GM21723 (cell line): Measurements from ENCODE around the gene MAFG.

Source experiments
- ATAC-seq: cut with Tn5 transposase; IDR thresholded peaks from one replicate; pipeline ENCODE4 v1.9.1; 2021; ENCODE audit warnings: mild to moderate bottlenecking, moderate library complexity; ENCODE audit not compliant: unreplicated experiment

Gene MAFG

DNA sequence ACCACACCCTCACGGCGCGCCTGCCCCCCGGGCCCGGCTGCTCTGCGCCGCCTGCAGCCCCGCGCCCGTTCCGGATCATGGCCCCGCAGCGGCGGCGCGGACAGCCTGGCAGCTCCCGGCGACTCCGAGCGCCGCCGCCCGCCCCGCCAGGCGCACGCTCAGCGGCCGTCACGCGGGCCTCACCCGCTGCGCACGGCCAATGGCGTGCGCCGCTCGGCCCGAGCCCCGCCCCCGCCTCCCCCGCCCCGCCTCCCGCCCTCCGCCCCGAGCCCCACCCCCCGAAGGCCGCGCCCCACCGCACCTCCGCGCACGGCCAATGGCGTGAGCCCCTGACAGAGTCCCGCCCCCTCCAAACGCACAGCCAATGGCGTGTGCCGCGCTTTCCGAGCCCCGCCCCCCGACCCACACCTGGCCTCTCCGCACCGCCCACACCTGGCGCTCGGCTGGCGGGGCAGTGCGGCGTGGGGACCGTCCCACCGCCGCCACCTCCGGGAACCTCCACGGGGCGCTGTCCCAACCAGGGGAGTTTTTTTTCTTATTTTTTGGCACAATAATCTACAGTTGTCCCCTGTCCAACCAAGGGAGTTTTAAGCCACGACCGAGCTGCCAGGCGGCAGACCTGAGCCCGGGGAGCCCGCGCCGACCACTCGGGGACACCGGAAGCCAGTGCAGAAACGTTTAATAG lies 16.1 kb downstream of the MAFG start, which contains the start of gene PCYT2:
Gene PCYT2 (minus strand): TSS at position 123 of the 685 bp plus-strand sequence. CDS start 44 bp downstream, at position 79.
- peak; percentile 63 for ATAC-seq

- ATAC-seq, result peak; percentile 31
Measured at GRCh38 chr17:81910840-81911276, 16.7 kb downstream of the MAFG start.

- ATAC-seq, result no peak
Measured at GRCh38 chr17:81909966-81910839, 17.3 kb downstream of the MAFG start.

GRCh38 chr17:81909231-81909630 lies 18.3 kb downstream of the MAFG start:
- no peak for ATAC-seq

DNA sequence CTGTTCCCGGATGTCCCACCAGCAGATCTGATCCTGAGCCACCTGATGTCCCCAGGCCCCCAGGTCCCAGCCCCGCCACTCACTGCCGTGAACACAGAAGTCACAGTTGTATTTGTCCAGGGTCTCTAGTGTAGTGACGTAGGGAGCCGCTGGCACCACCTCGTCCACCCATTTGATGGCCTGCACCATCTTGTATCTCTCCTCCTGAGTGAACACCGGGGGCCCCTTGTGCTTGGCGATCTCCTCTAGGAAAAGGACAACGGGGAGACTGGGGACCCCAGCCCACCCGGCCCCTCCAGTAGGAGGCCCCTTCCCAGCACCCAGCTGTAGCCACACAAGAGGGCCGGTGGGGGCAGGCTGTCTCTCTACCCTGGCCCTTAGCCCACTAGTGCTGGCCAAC lies 18.7 kb downstream of the MAFG start:
- no peak for ATAC-seq

DNA sequence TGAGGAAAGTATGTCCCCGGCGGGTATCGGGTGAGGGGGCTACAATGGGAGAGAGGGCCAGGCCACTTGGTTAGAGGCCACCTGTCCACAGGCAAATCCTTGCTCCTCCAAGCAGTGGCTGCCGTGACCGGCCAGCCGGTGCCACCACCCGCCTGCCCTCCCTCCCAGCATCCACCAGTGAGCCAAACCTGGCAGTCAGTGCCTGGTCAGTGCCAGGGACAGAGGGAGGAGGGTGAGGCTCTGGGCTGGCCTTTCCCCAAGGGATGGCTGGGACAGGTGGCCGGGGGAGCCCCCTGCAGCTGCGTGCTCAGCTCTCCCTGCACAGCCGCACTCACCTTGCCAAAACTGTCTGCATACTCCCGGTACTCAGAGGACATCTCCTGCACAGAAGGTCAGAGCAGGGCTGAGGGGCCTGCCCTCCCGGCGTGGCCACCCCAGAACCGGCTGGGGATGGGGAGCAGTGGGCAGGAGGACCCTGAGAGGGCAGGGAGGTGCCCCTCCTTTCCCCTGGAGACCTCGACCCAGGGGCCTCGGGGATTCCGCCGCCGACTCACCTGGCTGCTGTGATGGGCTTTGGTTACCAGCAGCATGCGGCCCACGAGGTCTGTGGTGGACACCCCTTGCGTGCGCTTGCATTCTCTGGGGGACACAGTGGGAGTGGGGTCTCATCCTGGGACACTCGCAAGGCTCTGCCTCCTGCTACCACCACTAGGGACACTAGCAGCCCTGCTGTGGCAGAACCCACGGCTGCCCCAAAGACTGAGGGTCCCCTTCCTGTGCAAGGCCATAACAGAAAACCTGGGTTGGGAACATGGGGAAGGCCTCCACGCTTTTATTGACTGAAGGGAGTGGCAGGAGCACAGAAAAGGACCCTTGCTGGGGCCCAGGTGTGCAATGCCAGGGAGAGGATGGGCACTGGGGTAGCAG lies 20.1 kb downstream of the MAFG start:
- ATAC-seq, result no peak

DNA sequence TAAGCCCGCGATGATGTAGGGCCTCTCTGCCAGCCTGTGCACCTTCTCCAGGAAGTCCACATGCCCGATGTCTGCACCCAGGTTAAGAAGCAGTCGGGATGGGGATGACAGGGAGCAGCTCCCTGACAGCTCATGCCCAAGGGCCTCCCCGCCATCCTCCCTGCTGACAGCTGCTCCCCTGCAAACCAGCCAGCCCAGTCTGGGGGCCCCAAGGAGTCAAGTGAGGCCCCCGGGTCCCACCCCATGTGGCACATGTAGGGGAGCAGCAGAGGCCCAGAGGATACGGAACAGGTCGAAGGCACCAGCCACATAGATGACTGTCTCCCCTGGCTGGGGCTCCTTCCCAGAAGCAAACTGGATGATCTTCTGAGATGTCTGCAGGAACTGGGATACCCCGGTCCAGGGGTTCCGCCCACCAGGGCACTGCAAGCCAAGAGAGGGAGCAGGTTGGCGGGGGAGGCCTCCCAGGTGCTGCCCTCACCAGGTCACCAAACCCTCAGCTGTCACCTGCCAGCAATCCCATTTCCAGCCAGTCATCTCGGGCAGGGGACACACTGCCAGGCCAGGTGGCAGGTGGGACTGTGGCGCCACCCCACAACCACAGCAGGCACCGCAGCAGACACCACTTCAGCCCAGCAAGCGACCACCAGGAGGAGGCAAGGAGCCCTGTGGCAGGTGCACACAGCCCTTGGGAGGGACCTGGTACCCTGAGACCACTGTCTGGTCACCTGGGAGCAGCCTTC lies 20.9 kb downstream of the MAFG start:
- no peak for ATAC-seq

- no peak for ATAC-seq
Measured at GRCh38 chr17:81905993-81906392, 21.5 kb downstream of the MAFG start.

DNA sequence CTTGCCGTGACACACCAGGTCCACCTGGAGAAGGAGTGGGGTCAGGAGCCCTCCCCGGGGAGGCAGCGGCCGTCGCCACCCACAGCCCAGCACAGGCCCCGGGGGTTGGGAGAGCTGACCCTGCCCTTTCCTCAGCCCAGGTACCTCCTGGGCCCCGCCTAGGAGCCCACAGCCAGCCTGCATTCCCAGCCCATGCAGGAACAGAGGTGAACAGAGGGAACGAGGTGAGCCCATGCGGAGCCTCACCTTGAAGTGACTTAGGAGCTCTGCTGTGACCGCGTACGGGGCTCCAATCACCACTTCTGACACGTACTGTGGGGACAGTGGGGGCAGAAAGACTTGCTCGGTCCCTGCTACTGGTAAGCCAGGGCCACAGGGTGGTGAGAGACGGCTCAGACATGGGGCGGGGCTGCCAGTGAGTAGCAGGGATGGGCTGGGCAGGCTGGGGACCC lies 22.1 kb downstream of the MAFG start:
- no peak for ATAC-seq

DNA sequence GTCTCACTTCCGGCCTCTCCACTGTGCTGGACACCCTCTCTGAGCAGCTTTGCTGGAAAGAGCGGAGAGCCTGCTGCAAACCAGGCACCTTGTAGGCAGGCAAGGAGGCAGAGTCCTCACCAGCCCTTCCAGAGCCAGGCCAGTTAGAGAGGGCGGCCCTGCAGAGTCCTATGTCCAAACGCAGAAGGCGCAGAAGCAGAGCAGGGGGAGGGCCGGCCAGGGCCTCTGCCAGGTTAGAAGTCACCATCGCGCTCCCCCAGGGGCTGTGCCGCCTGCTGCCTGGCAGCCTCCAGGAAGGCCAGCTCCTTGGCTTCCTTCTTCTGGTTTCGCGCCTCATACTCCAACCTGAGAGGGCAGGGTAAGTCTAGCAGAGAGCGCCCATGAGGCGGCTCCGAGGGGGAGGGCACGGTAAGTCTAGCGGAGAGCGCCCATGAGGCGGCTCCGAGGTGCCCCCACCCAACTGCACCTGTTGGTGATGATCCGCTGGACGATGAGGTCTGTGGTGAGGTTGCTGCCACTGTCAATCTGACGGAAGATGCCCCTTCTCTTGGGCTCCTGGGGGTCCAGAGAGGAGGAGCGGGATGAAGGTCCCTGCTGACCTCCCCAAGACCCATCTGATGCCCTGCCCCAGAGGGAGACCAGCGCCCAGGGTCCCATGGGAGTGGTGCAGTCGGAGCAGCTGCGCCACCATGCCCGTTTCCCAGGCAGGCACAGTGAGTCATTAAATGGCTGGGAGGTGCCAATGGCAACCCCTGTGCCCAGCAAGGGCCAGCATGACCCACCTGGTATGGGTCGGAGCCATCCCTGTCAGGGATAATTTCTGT lies 22.7 kb downstream of the MAFG start:
- no peak for ATAC-seq

- no peak for ATAC-seq
Measured at GRCh38 chr17:81903896-81904599, 23.5 kb downstream of the MAFG start.

DNA sequence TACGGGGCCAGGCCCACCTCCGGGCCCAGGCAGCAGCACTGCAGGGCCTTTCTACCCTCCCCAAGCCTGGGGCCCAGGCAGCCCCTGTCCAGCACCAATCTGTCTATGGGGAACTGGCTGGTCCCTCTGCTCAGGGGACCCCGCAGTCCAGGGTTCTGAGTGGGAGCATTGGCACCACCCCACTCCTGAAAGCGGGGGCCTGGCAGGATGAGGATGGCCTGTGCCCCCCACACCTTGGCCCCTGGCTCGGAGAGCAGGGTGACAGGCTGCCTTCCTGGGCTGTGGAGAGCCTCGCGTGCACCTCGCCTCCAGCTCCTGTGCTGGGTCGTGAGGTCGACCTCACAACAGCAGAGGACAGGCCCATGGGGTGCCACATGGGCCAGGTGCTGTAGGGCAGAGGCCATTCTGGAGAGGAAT lies 24.1 kb downstream of the MAFG start:
- no peak for ATAC-seq

DNA sequence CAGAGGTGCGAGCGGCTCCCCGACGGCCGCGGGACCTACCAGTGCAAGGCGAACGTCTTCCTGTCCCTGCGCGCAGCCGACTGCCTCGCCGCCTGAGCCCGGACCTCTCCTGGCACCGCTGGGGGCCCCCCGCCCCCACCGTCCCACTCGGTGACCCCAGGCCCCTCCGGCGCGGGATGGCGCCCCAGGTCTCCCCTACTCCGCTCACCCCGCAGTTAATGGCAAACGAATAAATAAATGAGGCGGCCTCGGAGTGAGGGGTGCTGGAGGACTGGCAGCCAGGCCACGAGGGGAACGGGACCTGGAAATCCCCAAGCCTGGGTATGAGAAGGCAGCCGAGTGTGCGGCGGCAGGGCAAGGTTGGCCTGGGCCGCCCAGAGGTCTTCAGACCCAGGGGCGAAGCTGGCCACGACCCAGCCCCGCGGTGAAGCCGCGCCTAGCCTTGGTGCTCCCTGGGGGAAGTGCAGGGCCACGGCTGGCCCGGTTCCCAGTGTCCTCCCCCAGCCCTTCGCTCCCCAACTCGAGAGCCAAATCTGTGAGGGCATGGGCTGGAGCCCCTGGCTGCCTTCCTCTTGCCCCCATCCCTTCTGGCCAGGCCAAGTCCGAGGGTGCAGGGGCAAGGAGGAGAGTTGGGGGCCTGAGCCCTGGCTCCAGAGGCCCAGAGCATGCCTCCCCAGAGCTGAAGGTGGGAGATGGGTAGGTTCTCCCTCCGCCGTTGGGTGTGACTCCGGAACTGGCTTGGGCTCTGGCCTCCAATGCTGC lies 24.7 kb downstream of the MAFG start:
- no peak for ATAC-seq

- no peak for ATAC-seq
Measured at GRCh38 chr17:81902023-81902652, 25.4 kb downstream of the MAFG start, which contains the start of gene NPB. TSS of gene NPB (plus strand) at chr17:81902238. CDS start at chr17:81902278, 40 bp downstream.

- ATAC-seq, result no peak
Measured at GRCh38 chr17:81901167-81902022, 26.1 kb downstream of the MAFG start.

GRCh38 chr17:81900181-81900820 lies 27.2 kb downstream of the MAFG start:
- ATAC-seq, result no peak
